Thoracic aorta (tissue), 2 donors: ENCODE data around the gene HNRNPH2. TPM values are rescaled to one million over a fixed set of nuclear protein-coding genes. Genes with fewer than 3 reads are reported as not detected.

Source experiments
- ATAC-seq: fragments of 150-250 bp; one replicate; pipeline ENCODE4 v1.8.0; 2017; ENCODE audit warnings: low read depth; ENCODE audit not compliant: insufficient number of reproducible peaks, low FRiP score
- DNase-seq: peaks from one replicate; pipeline ENCODE4 v3.0.0-alpha.2; 2020; ENCODE audit warnings: low spot score
- H3K27ac ChIP-seq, 2 donors: fragments of 200-600 bp; sonication (generic); 1 replicate in 1 of 2; 2 replicates in 1 of 2; pipeline ENCODE4 v1.5.1; 2016; ENCODE audit warnings: mild to moderate bottlenecking in 2 of 2, moderate library complexity in 2 of 2
- H3K27me3 ChIP-seq: fragments of 200-600 bp; sonication (generic); replicated peaks from 2 replicates; pipeline ENCODE4 v1.6.0; 2016; ENCODE audit warnings: mild to moderate bottlenecking; ENCODE audit not compliant: insufficient read depth
- H3K36me3 ChIP-seq: fragments of 200-600 bp; sonication (generic); one replicate; pipeline ENCODE4 v1.5.1; 2016
- H3K4me1 ChIP-seq, 2 donors: fragments of 200-600 bp; sonication (generic); 1 replicate in 1 of 2; 2 replicates in 1 of 2; pipeline versions ENCODE4 v1.5.1 to v1.6.0; 2016; ENCODE audit warnings: low read depth in 2 of 2, mild to moderate bottlenecking in 1 of 2; ENCODE audit not compliant: control insufficient read depth in 1 of 2
- H3K4me3 ChIP-seq: fragments of 200-600 bp; sonication (generic); 2 replicates; pipeline ENCODE4 v1.5.1; 2016; ENCODE audit warnings: mild to moderate bottlenecking
- H3K9me3 ChIP-seq: fragments of 200-600 bp; sonication (generic); 2 replicates; pipeline ENCODE4 v1.5.1; 2016
- CTCF ChIP-seq: fragments of 200-600 bp; sonication (generic); IDR thresholded peaks from one replicate; pipeline ENCODE4 v1.5.1; 2019; ENCODE audit warnings: antibody characterized with exemption
- total RNA-seq, 2 donors: library from RNA; depleted of rRNA; stranded (reverse); fragments of >200 nt; gene quantifications; one replicate each; pipeline versions ENCODE4 v1.1.0 to v1.2.3, GENCODE V29; 2016

Gene HNRNPH2
- total RNA-seq, 2 donors from 2014 or later: 24.9 to 45.6 TPM

GRCh38 chrX:101409043-101409442, 1.0 kb downstream of the HNRNPH2 start:
- Histone ChIP-seq H3K27ac (peak overlapping the region; percentile 77 to 83), H3K4me3 (peak overlapping the region; percentile 83), H3K4me1 (peaks cover 5 to 12% of the 10 kb centered on the region in 2 donors), H3K9me3 (no peaks in the 10 kb centered on the region), H3K36me3 (peaks cover 5% of the 10 kb centered on the region), H3K27me3 (no peaks in the 10 kb centered on the region)
- TF ChIP-seq CTCF: no peak
- DNase-seq: no peak
- no peak for ATAC-seq

GRCh38 chrX:101410461-101410860, 2.4 kb downstream of the HNRNPH2 start:
- TF ChIP-seq CTCF: no peak
- peaks cover 5 to 12% of the 10 kb centered on the region in 2 donors for H3K4me1 ChIP-seq

GRCh38 chrX:101411984-101412383, 4.0 kb downstream of the HNRNPH2 start:
- peaks cover 5% of the 10 kb centered on the region for H3K36me3 ChIP-seq
- TF ChIP-seq CTCF: no peak
- H3K9me3 ChIP-seq: no peaks in the 10 kb centered on the region
- no peaks in the 10 kb centered on the region for H3K27me3 ChIP-seq
- H3K4me3 ChIP-seq: no peak overlapping the region
- DNase-seq: no peak
- H3K27ac ChIP-seq: no peak overlapping the region
- ATAC-seq: no peak
- H3K4me1 ChIP-seq: peaks cover 5 to 12% of the 10 kb centered on the region in 2 donors

More at GRCh38 chrX:101410461-101410860, 2.4 kb downstream of the HNRNPH2 start:
- no peaks in the 10 kb centered on the region for H3K27me3 ChIP-seq
- peaks cover 5% of the 10 kb centered on the region for H3K36me3 ChIP-seq
- no peak overlapping the region for H3K4me3 ChIP-seq
- DNase-seq (no peak), ATAC-seq (no peak)
- H3K9me3 ChIP-seq: no peaks in the 10 kb centered on the region
- H3K27ac ChIP-seq: no peak overlapping the region

GRCh38 chrX:101415180-101416145, 7.4 kb downstream of the HNRNPH2 start:
- peaks cover 0 to 16% of the 10 kb centered on the region in 2 donors for H3K4me1 ChIP-seq
- DNase-seq: no peak

More at GRCh38 chrX:101415180-101416145, 7.4 kb downstream of the HNRNPH2 start:
- H3K27me3 ChIP-seq: no peaks in the 10 kb centered on the region
- H3K4me3 ChIP-seq: no peak overlapping the region
- peak overlapping the region; percentile 44 to 53 for H3K27ac ChIP-seq
- peak; percentile 63 for TF ChIP-seq CTCF
- H3K36me3 ChIP-seq: peaks cover 5% of the 10 kb centered on the region
- H3K9me3 ChIP-seq: no peaks in the 10 kb centered on the region
- no peak for ATAC-seq
